ENCODE measurements around the gene TRIOBP. TPM values are rescaled to one million over a fixed set of nuclear protein-coding genes. Genes with fewer than 3 reads are reported as not detected.

TRIOBP gene
- total RNA-seq, 1 experiment from 2014 or later, result 92.5 TPM

DNA sequence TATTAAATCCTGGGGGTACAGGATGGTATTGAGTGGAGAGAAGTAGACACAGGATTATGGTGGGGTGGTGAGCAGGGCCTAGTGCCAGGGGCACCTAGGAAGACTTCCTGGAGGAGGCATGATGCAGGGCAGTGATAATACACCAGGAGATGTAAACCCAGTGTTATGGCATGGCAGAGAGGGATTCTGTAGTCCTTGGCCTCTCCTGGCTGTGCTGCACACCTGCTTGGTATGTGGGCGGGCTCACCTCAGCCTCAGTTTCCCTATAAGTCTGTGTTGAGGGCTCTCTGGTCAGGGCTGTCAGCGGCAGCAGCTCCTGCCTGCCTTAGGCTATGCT is 36.2 kb upstream of the TRIOBP start:
- H3K36me3 ChIP-seq, result peaks cover 23% of the 10 kb centered on the region
- no peak for DNase-seq (ENCODE audit: low read depth in 1 of 2, low spot score in 2 of 2)
- H3K4me3 ChIP-seq, result no peak overlapping the region
- peaks cover 39% of the 10 kb centered on the region for H3K4me1 ChIP-seq (replicated peaks)
- no peaks in the 10 kb centered on the region for H3K27me3 ChIP-seq (replicated peaks)
- H3K27ac ChIP-seq, result peak overlapping the region; percentile 64; the same call in 1 of the 2 replicates
- H3K9me3 ChIP-seq (replicated peaks), result no peaks in the 10 kb centered on the region

DNA sequence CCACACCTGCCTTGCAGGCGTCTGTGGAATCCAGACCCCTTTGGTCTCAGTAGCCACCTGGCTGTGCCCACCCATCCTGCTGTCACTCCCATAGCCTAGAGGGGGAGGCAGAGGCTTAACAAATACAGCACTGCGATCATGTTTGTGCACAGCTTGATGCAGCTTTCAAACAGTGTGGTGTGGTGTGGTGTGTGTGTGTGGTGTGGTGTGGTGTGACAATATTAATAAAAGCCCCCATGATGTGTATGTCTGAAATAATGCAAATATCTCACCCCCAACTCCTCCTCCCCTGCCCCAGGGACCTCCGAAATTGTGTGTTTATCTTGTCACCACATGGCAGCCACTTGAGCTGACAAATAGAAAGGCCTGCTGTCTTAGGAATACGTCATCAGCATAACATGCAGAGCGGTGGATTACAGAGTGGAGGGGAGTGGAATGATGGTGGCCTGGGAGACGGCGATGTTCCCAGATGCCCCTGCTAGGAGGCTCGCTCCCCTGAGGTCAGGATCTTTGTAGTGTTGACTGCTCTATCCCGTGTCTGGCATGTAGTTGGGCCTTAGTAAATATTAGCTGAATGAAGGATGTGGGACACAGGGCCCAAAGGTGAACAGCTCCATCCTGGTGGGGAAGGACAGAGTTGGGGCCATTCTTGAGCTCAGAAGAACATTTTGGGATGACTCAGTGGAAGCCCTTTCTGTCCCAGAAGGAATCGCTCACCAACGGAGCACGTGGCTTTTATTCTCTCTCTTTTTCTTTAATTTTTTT is 35.5 kb upstream of the TRIOBP start:
- Histone ChIP-seq H3K36me3 (peaks cover 30% of the 10 kb centered on the region), H3K9me3 (replicated peaks) (no peaks in the 10 kb centered on the region), H3K27me3 (replicated peaks) (no peaks in the 10 kb centered on the region), H3K4me1 (replicated peaks) (peaks cover 39% of the 10 kb centered on the region), H3K4me3 (no peak overlapping the region), H3K27ac (peak overlapping the region; percentile 64)
- peak; percentile 81 to 90 for DNase-seq (ENCODE audit: low read depth in 1 of 2, low spot score in 2 of 2)

DNA sequence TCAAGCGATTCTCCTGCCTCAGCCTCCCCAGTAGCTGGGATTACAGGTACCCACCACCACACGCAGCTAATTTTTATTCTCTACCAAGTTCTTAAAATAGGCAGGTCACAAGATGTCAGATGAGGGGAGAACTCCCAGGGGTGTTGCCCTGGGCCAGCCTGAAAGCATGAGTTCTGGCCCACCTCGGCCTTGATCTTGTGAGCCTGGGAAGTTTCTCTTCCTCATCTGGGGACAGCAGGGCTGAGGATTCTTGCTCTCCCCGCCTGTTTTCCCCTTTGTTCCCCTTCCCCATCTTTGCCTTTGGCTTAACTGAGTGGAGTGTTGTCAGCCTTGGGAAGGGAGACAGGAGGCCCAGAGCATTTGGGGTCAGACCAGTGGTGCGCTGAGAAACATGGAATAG is 34.8 kb upstream of the TRIOBP start:
- Histone ChIP-seq H3K27me3 (replicated peaks) (no peaks in the 10 kb centered on the region), H3K4me3 (no peak overlapping the region), H3K4me1 (replicated peaks) (peaks cover 39% of the 10 kb centered on the region), H3K9me3 (replicated peaks) (no peaks in the 10 kb centered on the region), H3K27ac (no peak overlapping the region), H3K36me3 (peaks cover 37% of the 10 kb centered on the region)
- DNase-seq (ENCODE audit: low read depth in 1 of 2, low spot score in 2 of 2), result no peak

DNA sequence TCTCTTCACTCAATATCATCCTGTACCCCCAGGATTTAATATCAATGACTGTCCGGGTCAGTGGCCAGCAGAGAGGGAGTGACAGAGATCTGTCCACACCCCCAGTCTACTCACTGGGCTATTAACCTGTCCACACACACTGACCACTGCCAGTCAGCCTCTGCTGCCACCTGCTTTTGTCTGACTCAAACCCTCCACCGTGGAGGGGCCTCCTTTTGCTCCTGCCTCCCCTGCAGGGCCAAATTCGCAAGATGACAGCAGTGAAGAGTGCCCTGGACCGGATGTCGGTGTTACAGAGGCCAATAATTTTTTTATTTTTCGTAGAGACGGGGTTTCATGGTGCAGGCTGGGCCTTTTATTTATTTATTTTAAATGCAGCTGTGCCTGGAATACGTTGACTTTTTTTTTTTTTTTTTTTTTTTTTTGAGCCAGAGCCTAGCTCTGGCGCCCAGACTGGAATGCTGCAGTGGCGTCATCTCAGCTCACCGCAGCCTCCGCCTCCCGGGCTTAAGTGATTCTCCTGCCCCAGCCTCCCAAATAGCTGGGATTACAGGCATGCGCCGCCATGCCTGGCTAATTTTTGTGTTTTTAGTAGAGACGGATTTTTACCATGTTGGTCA is 33.2 kb upstream of the TRIOBP start:
- peaks cover 33% of the 10 kb centered on the region for H3K4me1 ChIP-seq (replicated peaks)
- H3K4me3 ChIP-seq, result no peak overlapping the region
- peaks cover 42% of the 10 kb centered on the region for H3K36me3 ChIP-seq
- no peak for DNase-seq (ENCODE audit: low read depth in 1 of 2, low spot score in 2 of 2)
- H3K27ac ChIP-seq, result no peak overlapping the region
- no peaks in the 10 kb centered on the region for H3K9me3 ChIP-seq (replicated peaks)
- H3K27me3 ChIP-seq (replicated peaks), result no peaks in the 10 kb centered on the region

DNA sequence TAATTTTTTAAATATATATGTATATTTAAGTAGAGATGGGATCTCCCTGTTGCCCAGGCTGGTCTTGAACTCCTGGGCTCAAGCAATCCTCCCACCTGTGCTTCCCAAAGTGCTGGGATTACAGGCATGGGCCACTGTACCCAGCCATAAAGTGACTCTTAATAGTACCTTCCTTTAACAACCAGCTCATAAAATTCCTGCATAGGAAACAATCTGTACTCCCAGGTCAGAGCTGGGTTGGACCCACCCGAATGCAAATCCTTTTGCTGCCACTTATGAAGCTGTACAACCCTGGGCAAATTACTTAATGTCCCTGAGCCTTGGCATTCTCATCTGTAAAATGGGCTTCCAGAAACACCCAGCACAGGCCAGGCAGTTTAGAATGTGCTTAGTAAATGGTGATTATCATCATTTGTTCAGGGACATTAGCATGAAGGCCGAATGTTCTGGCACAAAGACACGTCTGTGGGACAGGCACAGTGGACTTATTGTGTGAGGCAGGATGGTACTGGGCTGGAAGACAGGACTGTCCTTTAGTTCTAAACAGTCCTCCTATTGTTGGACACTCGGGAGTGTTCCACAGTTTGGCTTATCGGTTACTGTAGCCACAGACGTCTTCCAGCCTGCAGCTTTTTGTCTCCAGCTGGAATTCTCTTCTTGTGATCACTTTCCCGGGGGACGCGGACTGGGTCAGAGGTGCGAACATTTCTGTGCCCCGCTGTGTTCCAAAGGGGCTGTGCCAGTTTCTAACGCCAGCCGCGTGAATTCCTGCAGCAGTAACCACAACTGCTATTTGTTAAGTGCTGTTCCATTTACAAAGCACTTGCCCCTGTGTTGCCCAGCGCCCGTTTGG is 32.4 kb upstream of the TRIOBP start:
- Histone ChIP-seq H3K4me1 (replicated peaks) (peaks cover 34% of the 10 kb centered on the region), H3K9me3 (replicated peaks) (no peaks in the 10 kb centered on the region), H3K27me3 (replicated peaks) (no peaks in the 10 kb centered on the region), H3K27ac (no peak overlapping the region), H3K36me3 (peaks cover 39% of the 10 kb centered on the region), H3K4me3 (no peak overlapping the region)
- DNase-seq (ENCODE audit: low read depth in 1 of 2, low spot score in 2 of 2), result no peak

DNA sequence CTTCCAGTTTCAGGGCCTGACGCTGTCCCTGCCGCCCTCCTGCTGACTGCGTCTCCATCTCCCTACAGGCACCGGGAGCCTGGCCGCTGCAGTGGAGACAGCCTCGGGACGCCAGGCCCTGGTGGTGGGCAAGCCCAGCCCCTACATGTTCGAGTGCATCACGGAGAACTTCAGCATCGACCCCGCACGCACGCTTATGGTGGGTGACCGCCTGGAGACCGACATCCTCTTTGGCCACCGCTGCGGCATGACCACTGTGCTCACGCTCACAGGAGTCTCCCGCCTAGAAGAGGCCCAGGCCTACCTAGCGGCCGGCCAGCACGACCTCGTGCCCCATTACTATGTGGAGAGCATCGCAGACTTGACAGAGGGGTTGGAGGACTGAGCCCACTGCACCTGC is 31.4 kb upstream of the TRIOBP start:
- Histone ChIP-seq H3K4me3 (no peak overlapping the region), H3K36me3 (peaks cover 39% of the 10 kb centered on the region), H3K4me1 (replicated peaks) (peaks cover 33% of the 10 kb centered on the region), H3K9me3 (replicated peaks) (no peaks in the 10 kb centered on the region), H3K27ac (no peak overlapping the region), H3K27me3 (replicated peaks) (no peaks in the 10 kb centered on the region)
- DNase-seq (ENCODE audit: low read depth in 1 of 2, low spot score in 2 of 2), result no peak

DNA sequence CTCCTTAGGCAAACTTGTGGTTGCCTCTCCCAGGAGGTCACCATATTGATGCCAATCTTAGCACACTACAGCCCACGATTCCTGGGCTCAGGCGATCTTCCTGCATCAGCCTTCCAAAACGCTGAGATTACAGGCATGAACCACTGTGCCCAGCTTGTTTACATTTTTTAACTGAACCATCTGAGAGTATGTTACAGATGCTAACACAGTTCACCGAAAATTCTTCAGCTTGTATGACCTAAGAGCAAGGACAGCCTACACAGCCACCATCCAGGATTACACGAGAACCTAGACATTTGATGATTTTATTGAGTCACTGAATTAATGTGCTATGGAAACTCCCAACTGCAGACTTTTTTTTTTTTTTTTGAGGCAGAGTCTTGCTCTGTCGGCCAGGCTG is 27.3 kb upstream of the TRIOBP start:
- peak in 1 of 2 experiments; percentile 66 for DNase-seq (ENCODE audit: low read depth in 1 of 2, low spot score in 2 of 2)
- peak overlapping the region; percentile 61 for H3K27ac ChIP-seq

DNA sequence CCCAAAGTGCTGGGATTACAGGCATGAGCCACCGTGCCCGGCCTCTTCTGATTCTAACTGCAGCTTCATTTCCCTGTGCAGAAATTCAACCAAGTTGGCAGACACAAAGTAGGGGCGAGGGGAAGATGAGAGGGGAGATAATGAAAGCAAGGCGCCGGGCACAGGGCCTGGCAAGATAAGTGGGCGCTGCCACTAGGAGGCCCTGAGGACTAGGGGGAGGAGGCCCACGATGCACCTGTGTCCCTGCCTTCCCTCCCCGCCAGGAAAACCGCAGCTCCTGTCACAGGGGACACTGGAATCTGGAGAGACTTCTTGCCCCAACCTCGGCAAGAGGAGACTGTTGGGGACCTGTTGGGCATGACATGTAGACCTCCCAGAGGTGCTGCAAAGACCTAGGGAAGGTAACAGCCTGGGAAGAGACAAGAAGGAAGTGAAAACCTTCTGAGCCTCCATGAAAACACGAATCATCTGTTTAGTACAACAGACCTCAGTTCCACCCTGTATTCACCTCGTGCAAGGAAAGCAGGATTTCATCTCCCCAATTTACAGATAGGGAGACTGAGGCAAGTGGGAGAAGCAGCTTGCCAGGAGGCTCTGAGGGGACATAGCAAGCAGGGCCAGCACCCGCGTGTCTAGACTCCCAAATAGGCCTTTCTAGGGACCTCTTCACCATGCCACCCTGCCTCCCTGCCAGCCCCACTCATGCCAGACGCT is 24.5 kb upstream of the TRIOBP start:
- Histone ChIP-seq H3K9me3 (replicated peaks) (no peaks in the 10 kb centered on the region), H3K4me3 (no peak overlapping the region), H3K27ac (no peak overlapping the region), H3K27me3 (replicated peaks) (no peaks in the 10 kb centered on the region), H3K4me1 (replicated peaks) (peaks cover 28% of the 10 kb centered on the region), H3K36me3 (peaks cover 17% of the 10 kb centered on the region)
- DNase-seq (ENCODE audit: low read depth in 1 of 2, low spot score in 2 of 2), result no peak

More for the DNA sequence above, 27.3 kb upstream of the TRIOBP start:
- Histone ChIP-seq H3K9me3 (replicated peaks) (no peaks in the 10 kb centered on the region), H3K27me3 (replicated peaks) (no peaks in the 10 kb centered on the region), H3K36me3 (peaks cover 29% of the 10 kb centered on the region), H3K4me3 (no peak overlapping the region), H3K4me1 (replicated peaks) (peaks cover 22% of the 10 kb centered on the region)

DNA sequence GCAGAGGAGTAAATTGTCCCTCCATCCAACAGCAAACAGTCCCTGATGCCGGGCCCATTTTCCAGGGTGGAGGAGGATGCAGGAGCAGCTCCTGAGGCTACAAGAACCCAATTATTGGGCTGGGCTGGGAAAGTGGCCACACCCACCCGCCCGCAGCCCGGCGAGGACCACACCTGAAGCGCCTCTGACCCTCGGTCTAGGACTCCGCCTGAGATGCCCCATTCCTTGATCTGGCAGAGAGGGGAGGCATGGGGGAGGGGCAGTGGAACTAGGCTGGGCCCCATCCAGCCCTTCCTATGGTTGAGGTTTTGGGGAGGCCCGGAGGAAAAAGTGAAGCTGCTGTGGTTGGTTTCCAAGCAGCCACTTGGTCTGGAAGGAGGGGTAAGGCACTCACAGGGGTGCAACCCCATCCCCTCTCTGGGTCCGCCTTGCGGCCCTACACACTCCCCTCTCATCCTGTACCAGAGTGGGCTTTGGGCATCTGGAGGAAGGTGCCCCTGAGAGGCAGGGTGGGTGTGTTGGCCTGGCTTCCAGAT is 23.9 kb upstream of the TRIOBP start:
- peaks cover 21% of the 10 kb centered on the region for H3K36me3 ChIP-seq
- no peak overlapping the region for H3K27ac ChIP-seq
- no peaks in the 10 kb centered on the region for H3K27me3 ChIP-seq (replicated peaks)
- DNase-seq (ENCODE audit: low read depth in 1 of 2, low spot score in 2 of 2), result no peak
- H3K4me3 ChIP-seq, result no peak overlapping the region
- H3K9me3 ChIP-seq (replicated peaks), result no peaks in the 10 kb centered on the region
- H3K4me1 ChIP-seq (replicated peaks), result peaks cover 31% of the 10 kb centered on the region

DNA sequence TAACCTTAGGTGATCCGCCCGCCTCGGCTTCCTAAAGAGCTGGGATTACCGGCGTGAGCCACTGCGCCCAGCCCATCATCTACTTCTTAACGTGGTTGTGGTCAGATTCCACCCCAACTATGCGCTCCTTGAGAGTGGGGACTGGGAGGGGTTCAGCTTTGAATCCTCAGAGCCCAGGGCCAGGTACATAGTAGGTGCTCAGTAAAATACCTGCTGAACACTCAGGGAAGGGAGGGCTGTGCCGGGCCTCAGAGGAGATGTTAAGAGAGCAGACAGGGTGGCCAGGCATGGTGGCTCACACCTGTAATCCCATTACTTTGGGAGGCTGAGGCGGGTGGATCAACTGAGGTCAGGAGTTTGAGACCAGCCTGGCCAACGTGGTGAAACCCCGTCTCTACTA is 22.6 kb upstream of the TRIOBP start:
- Histone ChIP-seq H3K27me3 (replicated peaks) (no peaks in the 10 kb centered on the region), H3K27ac (peak overlapping the region; percentile 76), H3K9me3 (replicated peaks) (no peaks in the 10 kb centered on the region), H3K4me1 (replicated peaks) (peaks cover 32% of the 10 kb centered on the region), H3K4me3 (no peak overlapping the region), H3K36me3 (peaks cover 34% of the 10 kb centered on the region)
- DNase-seq (ENCODE audit: low read depth in 1 of 2, low spot score in 2 of 2), result no peak

DNA sequence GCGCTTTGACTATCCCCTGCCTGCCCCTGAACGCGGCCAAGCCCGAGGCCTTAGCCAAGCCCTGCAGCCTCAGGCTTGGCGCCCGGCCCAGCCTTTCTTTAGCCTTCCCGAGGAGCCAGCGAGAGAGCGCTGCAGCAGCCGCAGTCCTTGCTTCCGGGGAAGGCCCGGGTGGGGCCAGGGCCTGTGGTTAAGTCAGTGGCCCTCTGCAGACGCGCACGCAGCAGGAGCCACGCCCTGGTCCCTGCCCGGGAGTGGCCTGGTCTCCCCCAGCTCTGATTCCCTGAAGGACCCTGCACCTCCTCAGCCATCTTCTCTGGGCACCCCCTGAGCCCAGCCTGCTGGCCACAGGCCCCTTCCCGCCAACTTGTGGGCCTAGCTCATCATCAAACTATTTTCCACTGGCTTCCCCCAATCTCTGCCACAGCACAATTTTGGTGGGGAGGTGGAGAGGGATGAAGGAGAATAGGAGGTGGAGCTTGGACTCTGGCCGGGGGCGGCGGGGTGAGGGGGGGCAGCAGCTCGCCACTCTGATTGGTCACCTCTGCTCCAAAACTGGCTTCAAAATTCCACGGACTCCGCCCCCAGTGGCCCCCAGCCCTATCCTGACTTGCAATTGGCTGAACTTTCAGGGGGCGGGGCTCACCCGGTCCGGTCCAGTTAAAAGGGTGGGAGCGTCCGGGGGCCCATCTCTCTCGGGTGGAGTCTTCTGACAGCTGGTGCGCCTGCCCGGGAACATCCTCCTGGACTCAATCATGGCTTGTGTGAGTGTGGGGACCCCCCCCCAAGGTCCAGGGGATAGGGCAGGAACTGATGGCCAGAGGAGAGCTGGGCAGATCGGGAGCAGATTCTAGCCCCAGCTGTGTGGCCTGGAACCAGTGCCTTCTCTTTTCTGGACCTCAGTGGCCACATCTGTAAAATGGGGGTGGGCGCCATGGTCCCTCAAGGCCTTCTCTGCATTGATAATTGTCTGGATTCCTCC is 21.6 kb upstream of the TRIOBP start, which contains the start of gene LGALS1:
LGALS1 (plus strand) TSS at position 686 of the 979 bp plus-strand sequence; CDS start at position 753, 67 bp downstream.
- Histone ChIP-seq H3K27me3 (replicated peaks) (no peaks in the 10 kb centered on the region), H3K27ac (peak within 1 kb of the TSS; percentile 76), H3K4me3 (peak within 1 kb of the TSS; percentile 68), H3K9me3 (replicated peaks) (no peaks in the 10 kb centered on the region), H3K36me3 (peaks cover 44% of the 10 kb centered on the region), H3K4me1 (replicated peaks) (peaks cover 22% of the 10 kb centered on the region)
- peak; percentile 99 to 100 for DNase-seq (ENCODE audit: low read depth in 1 of 2, low spot score in 2 of 2)

DNA sequence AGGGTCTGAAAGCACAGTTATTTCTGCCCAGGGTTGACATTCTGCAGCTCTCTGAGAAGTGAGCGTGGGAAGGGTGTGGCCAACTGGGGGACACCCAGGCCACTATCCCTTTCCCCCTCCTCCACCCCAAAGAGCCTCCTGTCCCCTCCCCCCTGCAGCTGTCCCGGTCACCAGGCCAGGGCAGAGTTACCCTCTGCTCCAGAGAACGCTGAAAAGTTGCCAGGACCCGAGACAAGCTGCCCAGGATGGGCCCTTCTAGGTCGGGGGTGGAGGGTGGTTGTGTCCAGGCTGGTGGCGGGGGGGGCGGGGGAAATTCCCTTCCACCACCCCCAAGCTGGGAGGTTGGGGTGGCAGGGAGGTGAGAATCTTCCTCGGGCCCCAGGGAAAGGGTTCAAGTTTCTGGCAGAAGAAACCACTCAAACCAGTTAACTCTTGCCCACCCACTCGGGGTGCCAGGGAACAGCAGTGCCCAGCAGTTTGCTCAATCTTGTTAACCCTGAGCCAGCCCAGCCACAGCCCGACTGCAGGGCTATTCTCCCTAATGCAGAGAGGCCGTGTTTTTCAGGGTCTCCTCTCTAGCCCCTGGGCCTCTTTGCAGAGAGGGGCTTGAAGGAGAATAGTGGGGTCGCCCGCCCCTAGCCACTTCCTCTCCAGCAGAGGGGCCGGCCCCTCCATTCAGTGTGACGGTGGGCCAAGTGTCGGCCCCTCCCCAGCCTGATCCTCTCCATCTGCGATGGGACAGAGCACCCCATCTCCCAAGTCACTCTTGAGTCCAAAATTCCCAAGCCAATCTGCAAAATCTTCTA is 20.7 kb upstream of the TRIOBP start:
- Histone ChIP-seq H3K27me3 (replicated peaks) (no peaks in the 10 kb centered on the region), H3K36me3 (peaks cover 50% of the 10 kb centered on the region), H3K4me1 (replicated peaks) (peaks cover 29% of the 10 kb centered on the region), H3K9me3 (replicated peaks) (no peaks in the 10 kb centered on the region), H3K4me3 (peak overlapping the region; percentile 68), H3K27ac (peak overlapping the region; percentile 76)
- peak in 1 of 2 experiments; percentile 71 for DNase-seq (ENCODE audit: low read depth in 1 of 2, low spot score in 2 of 2)
